Breast epithelium (tissue), 4 donors: ENCODE data around the gene CACHD1. TPM values are rescaled to one million over a fixed set of nuclear protein-coding genes. Genes with fewer than 3 reads are reported as not detected.

Experiments used
- DNase-seq, 2 donors: peaks; one replicate each; pipeline ENCODE4 v3.0.0-alpha.2; 2019; ENCODE audit warnings: low spot score in 2 of 2
- H3K27ac ChIP-seq, 2 donors: fragments of 200-600 bp; sonication (generic) in 1 of 2; one replicate each; pipeline ENCODE4 v1.5.1; 2016 to 2019; ENCODE audit warnings: mild to moderate bottlenecking in 1 of 2
- H3K27me3 ChIP-seq, 2 donors: fragments of 200-600 bp; sonication (generic) in 1 of 2; one replicate each; pipeline versions ENCODE4 v1.5.1 to v1.6.0; 2017 to 2019; ENCODE audit warnings: control low read depth in 1 of 2, mild to moderate bottlenecking in 1 of 2
- H3K36me3 ChIP-seq: fragments of 200-600 bp; one replicate; pipeline ENCODE4 v1.5.1; 2019
- H3K4me1 ChIP-seq, 2 donors: fragments of 200-600 bp; sonication (generic); one replicate each; pipeline ENCODE4 v1.5.1; 2016 to 2019; ENCODE audit warnings: control low read depth in 1 of 2
- H3K4me3 ChIP-seq, 3 donors: fragments of 200-600 bp; sonication (generic); 1 replicate in 2 of 3; 2 replicates in 1 of 3; pipeline ENCODE4 v1.5.1; 2016 to 2019; ENCODE audit warnings: mild to moderate bottlenecking in 3 of 3, moderate library complexity in 2 of 3
- H3K9me3 ChIP-seq, 2 donors: fragments of 200-600 bp; sonication (generic) in 1 of 2; one replicate each; pipeline ENCODE4 v1.5.1; 2016 to 2019; ENCODE audit warnings: control low read depth in 1 of 2
- POLR2A ChIP-seq: fragments of 450-650 bp; IDR thresholded peaks from one replicate; pipeline ENCODE4 v1.6.1; 2016; ENCODE audit warnings: antibody characterized with exemption, mild to moderate bottlenecking, moderate library complexity
- POLR2AphosphoS5 ChIP-seq, 3 donors: sonication (generic); formaldehyde crosslinking; IDR thresholded peaks; one replicate each; pipeline ENCODE4 v1.6.1; 2017; ENCODE audit warnings: antibody characterized with exemption in 3 of 3
- intact Hi-C: fragments of 100-400 bp; cut with DNase I; formaldehyde crosslinking; loops from one replicate; pipeline ENCODE4 v1.15.1; 2023; ENCODE audit warnings: low total_unique reads
- total RNA-seq, 3 donors: library from RNA; depleted of rRNA; stranded (reverse); fragments of >200 nt; gene quantifications; one replicate each; pipeline ENCODE4 v1.1.0, GENCODE V29; 2016
- TF ChIP-seq, protein P1 (sequence below), 3 donors: fragments of 450-650 bp; IDR thresholded peaks; one replicate each; pipeline ENCODE4 v1.5.1; 2016 to 2017; ENCODE audit warnings: antibody characterized with exemption in 3 of 3, mild to moderate bottlenecking in 3 of 3, moderate library complexity in 3 of 3

The CACHD1 gene
- total RNA-seq, 3 donors from 2014 or later = 21.6 to 31.9 (median 25.3) TPM

DNA sequence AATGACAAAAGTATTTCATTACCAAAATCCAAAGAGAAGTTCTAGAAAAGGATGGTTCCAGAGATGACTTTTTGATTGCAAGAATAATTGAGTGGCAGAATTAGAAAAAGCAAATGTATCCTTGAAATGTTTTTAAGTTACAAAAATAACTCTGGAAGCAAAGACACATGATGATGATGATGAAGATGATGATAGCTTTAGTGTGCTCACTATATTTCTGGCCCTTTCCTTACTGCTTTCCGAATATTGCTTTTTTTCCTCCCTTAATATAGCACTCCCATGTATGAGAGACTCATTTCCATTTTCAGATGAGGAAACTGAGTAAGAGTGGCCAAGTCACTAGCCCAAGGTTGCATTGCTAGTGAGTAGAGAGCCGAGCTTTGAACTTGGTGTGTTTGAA lies 54.7 kb downstream of the CACHD1 start:
- H3K27me3 ChIP-seq = no peaks in the 10 kb centered on the region
- no peaks in the 10 kb centered on the region for H3K9me3 ChIP-seq
- intact Hi-C loops = no loop called here
- no peaks in the 10 kb centered on the region for H3K36me3 ChIP-seq
- no peak for TF ChIP-seq POLR2AphosphoS5 (IDR thresholded peaks at IDR 0.05)
- TF ChIP-seq, protein P1, sequence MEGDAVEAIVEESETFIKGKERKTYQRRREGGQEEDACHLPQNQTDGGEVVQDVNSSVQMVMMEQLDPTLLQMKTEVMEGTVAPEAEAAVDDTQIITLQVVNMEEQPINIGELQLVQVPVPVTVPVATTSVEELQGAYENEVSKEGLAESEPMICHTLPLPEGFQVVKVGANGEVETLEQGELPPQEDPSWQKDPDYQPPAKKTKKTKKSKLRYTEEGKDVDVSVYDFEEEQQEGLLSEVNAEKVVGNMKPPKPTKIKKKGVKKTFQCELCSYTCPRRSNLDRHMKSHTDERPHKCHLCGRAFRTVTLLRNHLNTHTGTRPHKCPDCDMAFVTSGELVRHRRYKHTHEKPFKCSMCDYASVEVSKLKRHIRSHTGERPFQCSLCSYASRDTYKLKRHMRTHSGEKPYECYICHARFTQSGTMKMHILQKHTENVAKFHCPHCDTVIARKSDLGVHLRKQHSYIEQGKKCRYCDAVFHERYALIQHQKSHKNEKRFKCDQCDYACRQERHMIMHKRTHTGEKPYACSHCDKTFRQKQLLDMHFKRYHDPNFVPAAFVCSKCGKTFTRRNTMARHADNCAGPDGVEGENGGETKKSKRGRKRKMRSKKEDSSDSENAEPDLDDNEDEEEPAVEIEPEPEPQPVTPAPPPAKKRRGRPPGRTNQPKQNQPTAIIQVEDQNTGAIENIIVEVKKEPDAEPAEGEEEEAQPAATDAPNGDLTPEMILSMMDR (IDR thresholded peaks at IDR 0.05) = no peak
- no peak for TF ChIP-seq POLR2A
- peaks cover 0 to 3% of the 10 kb centered on the region in 2 donors for H3K4me1 ChIP-seq
- H3K27ac ChIP-seq = peak overlapping the region; percentile 33 to 73
- H3K4me3 ChIP-seq = no peak overlapping the region
- DNase-seq = no peak

DNA sequence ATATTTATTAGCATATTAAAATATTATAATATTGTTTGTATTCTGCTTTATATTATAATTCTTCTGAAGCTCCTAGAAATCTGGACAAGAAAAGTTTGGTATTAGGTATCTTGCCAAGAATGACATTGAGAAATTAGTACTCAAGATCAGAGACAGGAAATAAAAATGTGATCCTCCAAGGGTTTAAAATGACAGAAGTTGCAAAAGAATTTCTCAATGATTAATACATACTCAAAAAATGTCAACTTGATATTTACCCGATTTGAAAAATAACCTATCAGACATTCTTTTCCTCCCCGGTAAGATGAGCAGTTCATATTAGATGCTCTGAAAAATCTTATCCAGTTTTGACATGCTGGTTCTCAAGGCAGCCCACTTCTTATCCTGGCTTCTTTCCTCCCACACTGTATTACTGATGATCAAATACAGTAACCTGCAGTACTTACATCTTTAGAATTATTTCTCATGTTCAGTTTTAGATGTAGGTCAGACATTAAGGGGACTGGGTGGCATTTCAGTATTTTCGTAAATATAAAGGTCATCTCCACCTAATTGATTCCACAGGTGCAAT lies 55.3 kb downstream of the CACHD1 start:
- Histone ChIP-seq H3K27me3 (no peaks in the 10 kb centered on the region), H3K4me3 (no peak overlapping the region), H3K9me3 (no peaks in the 10 kb centered on the region), H3K36me3 (no peaks in the 10 kb centered on the region), H3K4me1 (peaks cover 0 to 3% of the 10 kb centered on the region in 2 donors), H3K27ac (peak overlapping the region; percentile 73 to 74)
- intact Hi-C loops = no loop called here
- no peak for TF ChIP-seq POLR2AphosphoS5 (IDR thresholded peaks at IDR 0.05)
- TF ChIP-seq, protein P1 (IDR thresholded peaks at IDR 0.05) = no peak
- TF ChIP-seq POLR2A = no peak
- no peak for DNase-seq

DNA sequence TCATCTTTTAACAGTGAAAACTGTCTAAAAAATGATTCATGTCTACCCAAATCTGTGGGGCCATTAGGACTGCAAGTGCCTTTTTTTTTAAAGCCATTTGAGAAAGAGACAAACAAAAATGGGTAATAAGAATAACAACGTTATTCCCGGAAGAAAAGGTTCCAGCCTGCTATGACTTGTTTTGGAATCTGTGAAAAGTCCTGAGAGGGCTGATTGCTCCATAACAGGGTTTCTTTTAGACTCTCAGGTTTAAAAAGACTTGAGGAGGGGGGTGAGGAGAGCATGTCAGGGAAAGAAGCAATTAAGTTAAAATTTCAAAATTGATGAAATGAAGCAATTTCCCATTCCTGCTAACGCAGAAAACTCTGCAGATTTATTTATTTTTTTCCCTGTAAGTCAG lies 56.4 kb downstream of the CACHD1 start:
- TF ChIP-seq POLR2AphosphoS5 (IDR thresholded peaks at IDR 0.05) = no peak
- no peak for TF ChIP-seq POLR2A
- TF ChIP-seq, protein P1 (IDR thresholded peaks at IDR 0.05) = no peak
- no peak for DNase-seq
- Histone ChIP-seq H3K4me3 (no peak overlapping the region), H3K27me3 (no peaks in the 10 kb centered on the region), H3K9me3 (no peaks in the 10 kb centered on the region), H3K4me1 (peaks cover 0 to 3% of the 10 kb centered on the region in 2 donors), H3K36me3 (no peaks in the 10 kb centered on the region), H3K27ac (peak overlapping the region; percentile 73 to 86)
- intact Hi-C loops = no loop called here

DNA sequence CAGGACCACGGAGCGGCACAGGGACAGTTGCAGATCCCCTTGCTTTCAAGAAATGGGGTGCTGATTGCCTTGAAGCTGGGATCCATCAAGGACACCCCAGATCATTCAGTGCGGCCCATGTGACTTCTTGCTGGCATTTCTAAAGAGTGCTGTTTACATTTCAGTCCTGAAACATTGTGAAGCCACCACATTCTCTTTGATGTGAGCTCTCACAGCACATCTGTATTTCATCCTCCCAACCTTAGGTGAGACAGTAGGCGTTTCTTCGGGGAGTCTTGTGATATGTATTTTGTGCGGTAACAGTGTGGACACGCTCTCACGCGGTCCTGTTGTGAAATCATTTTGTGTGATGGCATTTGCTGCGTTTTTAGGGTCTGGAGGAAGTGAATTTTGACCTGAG lies 57.2 kb downstream of the CACHD1 start:
- peaks cover 0 to 3% of the 10 kb centered on the region in 2 donors for H3K4me1 ChIP-seq
- no peaks in the 10 kb centered on the region for H3K27me3 ChIP-seq
- no peak for DNase-seq
- H3K4me3 ChIP-seq = no peak overlapping the region
- H3K9me3 ChIP-seq = no peaks in the 10 kb centered on the region
- H3K36me3 ChIP-seq = no peaks in the 10 kb centered on the region
- peak in 1 of 3 donors; percentile 10 for TF ChIP-seq POLR2AphosphoS5 (IDR thresholded peaks at IDR 0.05)
- no peak for TF ChIP-seq POLR2A
- peak overlapping the region; percentile 73 to 86 for H3K27ac ChIP-seq
- intact Hi-C loops = no loop called here

DNA sequence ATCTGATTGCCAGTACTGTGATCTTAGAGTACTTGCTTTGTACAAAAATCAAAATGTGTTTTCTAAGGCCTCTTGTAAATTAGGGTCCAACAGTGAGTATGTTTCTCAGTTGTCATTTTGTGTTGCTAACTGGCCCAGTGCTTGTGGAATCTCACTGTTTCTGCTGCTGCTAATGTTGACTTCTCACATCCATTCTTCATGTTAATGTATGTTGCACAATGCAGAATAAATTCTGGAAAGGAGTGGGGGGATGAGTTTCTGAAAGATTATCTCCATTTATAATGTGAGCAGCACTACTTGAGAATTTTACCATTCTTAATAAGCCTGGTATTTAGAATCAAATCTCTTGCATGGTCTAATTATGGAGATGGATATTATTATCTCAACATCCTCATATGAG lies 57.9 kb downstream of the CACHD1 start:
- Histone ChIP-seq H3K27ac (peak overlapping the region; percentile 32 to 73), H3K36me3 (no peaks in the 10 kb centered on the region), H3K9me3 (no peaks in the 10 kb centered on the region), H3K4me3 (no peak overlapping the region), H3K4me1 (peaks cover 0 to 3% of the 10 kb centered on the region in 2 donors), H3K27me3 (no peaks in the 10 kb centered on the region)
- intact Hi-C loops = no loop called here
- DNase-seq = no peak
- no peak for TF ChIP-seq POLR2AphosphoS5 (IDR thresholded peaks at IDR 0.05)
- no peak for TF ChIP-seq POLR2A
- TF ChIP-seq, protein P1 (IDR thresholded peaks at IDR 0.05) = no peak
